ENCODE results near the gene OLIG2.

Gene OLIG2

DNA sequence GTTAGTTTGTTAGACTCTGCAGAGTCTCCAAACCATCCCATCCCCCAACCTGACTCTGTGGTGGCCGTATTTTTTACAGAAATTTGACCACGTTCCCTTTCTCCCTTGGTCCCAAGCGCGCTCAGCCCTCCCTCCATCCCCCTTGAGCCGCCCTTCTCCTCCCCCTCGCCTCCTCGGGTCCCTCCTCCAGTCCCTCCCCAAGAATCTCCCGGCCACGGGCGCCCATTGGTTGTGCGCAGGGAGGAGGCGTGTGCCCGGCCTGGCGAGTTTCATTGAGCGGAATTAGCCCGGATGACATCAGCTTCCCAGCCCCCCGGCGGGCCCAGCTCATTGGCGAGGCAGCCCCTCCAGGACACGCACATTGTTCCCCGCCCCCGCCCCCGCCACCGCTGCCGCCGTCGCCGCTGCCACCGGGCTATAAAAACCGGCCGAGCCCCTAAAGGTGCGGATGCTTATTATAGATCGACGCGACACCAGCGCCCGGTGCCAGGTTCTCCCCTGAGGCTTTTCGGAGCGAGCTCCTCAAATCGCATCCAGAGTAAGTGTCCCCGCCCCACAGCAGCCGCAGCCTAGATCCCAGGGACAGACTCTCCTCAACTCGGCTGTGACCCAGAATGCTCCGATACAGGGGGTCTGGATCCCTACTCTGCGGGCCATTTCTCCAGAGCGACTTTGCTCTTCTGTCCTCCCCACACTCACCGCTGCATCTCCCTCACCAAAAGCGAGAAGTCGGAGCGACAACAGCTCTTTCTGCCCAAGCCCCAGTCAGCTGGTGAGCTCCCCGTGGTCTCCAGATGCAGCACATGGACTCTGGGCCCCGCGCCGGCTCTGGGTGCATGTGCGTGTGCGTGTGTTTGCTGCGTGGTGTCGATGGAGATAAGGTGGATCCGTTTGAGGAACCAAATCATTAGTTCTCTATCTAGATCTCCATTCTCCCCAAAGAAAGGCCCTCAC, at the start of gene OLIG2:
Gene OLIG2, plus strand, starts transcription at position 447 of the 954 bp plus-strand sequence. CDS start 928 bp downstream, outside the sequence.
- peak; percentile 75 for DNase-seq

DNA sequence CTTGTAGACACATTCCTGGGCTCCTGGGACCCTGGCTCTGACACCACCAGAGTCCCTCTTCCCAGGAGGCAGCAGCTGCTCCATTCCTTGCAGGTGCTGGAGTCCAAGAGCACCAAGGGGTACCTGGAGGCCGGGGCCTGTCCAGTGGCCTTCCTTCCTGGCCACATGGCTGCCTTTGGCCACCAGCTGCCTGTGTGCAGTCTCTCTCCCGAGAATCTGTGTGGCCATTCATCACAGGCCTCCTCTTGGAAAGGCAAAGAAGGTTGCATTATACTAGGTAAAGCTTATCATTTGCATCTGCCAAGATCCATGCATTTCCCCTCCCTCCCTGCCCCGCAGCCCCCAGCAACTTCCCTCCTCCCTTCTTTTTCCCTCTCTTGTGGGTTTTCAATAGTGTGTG, 48.9 kb upstream of the OLIG2 start:
- DNase-seq, result no peak

DNA sequence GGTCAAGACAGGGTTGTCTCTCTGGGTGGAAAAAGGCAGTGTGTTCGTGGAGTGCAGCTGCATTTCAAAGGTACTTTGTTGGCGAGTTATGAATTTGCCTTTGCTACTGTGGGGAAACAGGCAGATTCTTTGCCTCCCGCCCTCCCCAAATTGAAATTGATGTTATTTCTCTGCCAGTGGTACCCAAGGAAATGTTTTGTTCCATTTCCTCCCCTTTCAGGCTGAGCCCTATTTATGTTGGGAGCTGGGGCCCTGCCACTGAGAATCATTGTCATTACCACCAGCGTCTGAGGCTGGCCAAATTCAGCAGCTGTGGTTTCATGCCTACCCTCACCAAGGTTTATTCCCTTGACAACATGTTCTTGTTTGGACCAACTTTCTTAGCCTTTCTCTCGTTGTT, 48.5 kb upstream of the OLIG2 start:
- DNase-seq, result no peak

DNA sequence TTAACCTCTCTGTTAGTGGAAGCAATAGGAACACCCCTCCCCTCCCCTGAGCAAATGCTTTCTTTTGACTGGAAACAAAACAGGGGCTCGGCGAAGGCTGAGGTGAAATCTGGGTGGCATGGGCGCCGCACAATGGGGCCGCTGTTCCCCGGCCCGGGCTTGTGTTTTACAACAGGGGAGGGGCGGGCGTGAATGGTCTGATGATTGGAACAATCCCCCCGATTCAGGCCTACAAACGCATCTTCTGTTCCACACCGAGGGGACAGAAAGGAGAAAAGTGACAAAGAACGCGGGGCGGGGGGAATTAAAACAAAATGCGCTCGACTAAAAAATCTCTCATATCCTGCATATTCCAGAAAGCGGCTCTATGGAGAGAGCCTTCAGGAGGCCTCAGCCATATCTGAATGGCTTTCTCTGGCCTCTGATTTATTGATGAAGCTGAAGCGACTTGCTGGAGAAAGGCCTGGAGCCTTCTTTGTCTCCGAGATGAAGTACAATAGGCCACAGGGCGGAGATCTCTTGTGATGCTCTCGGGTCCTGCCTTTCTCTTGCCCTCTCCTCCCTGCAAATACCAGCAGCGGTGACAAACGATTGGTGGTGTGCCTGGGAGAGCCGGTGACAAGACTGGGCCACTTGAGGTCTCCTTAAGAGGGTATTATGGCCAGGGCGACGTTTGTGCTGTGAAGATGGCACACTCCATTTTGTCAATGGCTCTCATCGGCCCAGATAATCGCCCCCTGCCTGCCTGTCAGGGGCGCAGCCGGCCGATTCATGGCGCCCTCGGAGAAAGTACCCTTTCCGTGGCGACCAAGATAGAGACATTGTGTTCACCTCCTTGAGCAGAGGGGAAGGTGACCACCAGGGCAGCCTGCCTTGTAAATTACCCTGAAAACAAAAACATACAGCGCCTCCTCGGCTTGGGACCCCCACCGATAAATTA, 47.1 kb upstream of the OLIG2 start:
- DNase-seq, result no peak

DNA sequence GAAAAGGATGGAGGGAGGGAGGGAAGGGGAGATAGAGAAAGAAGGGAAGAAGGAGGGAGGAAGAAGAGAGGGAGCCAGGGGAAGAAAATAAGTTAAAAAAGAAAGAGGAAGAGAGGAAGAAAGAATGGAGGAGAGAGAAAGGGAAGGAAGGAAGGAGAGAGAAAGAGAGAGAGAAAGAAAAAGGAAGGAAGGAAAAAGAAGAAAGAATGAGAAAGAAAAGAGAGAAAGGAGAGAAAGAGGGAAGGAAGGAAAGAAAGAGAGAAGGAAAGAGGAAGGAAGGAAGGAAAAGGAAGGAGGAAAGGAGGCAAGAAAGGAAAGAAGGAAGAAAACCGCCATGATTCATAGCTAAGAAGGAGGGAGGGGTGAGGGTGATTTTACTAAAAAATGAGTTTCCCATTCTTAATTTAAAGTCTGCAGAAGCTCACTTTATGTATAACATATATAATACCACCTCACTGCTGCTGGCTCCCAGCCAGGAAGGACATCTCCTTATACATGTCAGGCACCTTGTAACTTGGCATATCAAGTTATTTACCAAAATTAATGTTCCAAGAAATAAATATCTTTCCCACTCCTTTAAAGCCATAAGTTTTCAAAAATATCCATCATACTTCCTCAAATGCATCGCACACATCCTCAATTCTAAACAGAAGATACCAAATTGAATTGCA, 46.0 kb upstream of the OLIG2 start:
- DNase-seq, result no peak

DNA sequence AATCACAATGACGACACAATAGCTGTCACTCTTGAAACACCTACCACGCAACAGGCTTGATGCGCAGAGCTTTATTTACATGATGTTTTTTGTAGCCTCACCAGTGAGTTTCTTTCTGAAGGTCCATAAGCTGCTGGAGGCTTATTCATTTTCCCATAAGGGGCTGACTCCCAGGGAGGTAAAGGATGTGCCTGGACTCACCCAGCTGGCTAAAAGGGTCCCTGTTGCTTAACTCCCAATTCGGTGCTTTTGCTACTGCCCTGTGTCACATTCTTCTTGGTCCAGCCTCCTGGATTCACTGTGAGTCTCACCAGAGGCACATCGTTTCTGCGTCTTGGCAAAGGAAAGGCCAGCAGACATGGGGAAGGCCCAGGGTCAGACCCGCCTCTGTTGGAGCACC, 44.6 kb upstream of the OLIG2 start:
- DNase-seq, result no peak

DNA sequence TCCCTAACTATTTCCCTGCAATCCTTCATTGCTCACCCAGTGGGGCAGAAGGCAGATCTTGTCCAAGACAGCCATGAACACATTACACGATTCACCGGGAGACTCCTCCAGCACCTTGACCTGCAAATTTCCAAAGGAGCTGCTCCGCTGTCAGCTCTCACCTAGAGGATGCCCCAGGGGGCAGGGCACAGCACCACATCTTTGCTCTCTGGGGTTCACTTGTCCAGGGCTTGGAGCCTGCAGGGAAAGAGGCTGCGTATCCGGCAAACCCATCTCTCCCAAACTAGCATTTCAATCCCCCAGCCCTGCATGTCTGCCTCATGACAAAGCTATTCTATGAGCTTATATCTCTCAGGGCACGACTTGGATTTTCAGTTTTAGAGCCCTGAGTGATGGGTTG, 35.1 kb upstream of the OLIG2 start:
- no peak for DNase-seq

DNA sequence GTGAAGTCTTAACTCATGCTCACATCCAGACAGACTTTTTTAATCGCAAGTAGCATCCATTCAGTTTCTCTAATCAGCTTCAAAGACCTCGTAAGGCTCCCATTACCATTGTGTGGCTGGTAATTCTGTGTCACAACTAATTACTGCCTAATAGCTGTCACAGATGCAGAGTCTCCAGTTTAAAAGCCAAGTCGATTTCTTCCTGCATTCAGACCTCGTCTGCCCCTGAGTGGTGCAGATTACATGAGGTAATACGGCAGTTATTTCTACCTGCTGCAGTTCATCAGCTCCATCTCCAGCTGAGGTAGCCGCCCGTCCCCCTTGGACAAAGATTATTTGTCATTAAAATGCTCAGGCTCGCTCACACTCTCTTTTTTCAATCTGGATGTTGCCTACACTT, 34.4 kb upstream of the OLIG2 start:
- DNase-seq, result no peak

DNA sequence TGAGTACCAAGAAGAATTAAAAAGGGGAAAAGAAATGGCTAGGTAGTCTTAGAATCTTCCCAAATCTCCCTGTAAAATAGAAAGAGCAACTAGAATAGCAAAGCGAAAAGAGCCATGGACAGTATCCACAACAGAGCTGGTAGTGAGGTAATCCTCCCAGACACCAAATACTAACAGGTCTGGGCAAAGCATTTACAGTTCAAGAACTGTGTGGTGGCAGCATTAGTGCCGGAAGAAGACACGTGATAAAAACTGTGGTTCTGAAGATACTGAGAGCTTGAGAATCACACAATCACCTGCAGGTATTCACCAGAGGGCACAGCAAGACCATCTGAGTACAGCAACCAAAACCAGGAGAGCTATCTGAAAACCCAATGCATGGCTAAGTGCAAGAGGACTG, 31.8 kb upstream of the OLIG2 start:
- no peak for DNase-seq

DNA sequence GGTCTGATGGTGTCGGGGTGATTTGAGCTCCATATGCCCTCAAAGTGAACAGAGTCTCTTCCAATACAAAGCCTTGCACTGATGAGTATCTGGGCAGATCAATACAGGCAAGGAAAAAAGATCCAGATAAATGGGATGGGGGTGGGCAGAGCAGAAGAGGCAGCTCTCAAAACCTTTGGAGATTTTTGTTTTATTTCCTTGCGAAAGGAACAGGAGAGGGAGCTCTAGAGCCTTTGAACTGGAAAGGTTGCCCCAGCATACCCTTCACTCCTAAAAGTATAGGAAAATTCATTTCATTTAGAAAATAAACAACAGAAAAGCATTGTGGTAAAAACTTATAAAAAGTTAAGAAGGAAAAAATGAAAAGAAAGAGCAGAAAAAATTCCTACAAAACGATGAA, 31.4 kb upstream of the OLIG2 start:
- DNase-seq, result peak; percentile 20

DNA sequence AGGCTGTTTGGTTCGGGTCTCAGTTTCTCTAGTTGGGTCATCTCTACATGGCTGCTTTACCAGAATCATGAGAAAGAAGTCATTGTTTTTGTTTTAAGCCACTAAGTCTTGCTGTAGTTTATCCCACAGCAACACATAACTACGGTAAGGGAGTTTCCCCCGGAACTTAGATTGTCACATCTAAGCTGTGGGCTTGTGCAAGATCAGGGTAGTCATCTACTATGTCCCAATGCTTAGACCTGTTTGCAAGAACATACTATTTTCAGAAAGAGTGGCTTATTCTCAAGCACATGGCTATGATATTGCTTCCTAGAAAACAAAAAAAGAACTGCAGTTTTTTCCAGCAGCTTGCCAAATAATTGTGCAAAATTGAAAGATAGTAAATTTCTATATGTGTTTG, 18.0 kb upstream of the OLIG2 start:
- DNase-seq, result peak; percentile 98

DNA sequence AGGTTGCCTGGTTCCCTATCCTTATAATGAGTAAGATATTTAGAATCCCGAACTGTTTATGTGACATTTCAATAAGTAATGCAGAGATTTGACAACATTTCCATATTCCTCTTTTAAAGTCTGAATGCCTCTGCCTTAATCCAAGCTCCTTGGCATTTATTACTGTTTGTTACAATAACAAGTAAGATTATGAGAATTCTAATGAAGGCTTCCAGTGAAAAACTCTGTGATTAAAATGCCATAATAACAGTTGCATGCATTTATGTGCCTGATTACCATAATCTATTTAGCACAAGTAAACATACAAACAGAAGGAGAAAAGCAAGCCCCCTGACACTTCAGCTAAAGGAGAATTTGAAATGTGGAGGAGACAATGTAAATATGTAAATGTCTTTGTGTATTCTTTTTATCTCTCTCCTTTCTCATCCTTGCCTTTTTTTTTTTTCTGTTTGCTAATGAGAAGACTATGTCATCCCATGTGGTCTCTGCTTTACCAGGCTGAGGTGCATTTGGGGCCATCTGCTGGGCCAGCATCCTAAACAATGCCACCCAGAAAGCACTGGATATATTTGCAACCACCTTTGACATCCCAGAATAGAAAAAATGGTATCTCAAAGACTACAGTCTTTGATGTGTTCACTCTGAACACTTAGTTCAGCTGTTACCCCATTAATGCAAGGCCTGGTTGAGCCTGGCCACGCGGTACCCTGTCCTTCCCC, 17.2 kb upstream of the OLIG2 start:
- DNase-seq, result no peak

DNA sequence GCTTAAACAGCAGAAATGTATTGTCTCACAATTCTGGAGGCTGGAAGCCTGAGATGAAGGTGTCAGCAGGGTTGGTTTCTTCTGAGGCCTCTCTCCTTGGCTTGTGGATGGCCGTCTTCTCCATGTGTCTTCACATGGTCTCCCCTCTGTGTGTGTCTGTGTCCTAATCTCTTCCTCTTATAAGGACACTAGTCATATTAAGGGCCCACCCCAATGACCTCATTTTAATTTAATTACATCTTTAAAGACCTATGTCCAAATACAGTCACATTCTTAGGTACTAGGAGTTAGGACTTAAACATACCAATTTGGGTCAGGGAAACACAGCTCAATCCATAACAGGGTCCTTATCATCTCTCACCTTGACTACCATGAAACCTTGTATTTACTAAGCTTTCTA, 14.8 kb upstream of the OLIG2 start:
- no peak for DNase-seq

DNA sequence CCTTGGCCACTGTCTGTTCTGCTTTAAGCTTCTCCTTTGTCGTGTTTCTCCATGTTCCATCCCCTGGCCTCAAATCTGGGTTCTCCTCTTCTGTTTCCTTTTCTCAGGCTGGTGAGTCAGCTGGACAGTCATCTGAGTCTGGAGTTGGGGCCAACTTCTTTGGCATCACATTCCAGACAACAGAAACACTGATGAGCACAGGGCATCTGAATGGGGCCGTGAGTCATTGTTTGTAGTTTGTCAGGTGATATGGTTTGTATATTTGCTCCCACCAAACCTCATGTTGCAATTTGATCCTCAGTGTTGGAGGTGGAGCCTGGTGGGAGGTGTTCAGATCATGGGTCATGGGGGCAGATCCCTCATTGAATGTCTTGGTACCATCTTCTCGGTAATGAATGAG, 14.3 kb upstream of the OLIG2 start:
- DNase-seq, result no peak

DNA sequence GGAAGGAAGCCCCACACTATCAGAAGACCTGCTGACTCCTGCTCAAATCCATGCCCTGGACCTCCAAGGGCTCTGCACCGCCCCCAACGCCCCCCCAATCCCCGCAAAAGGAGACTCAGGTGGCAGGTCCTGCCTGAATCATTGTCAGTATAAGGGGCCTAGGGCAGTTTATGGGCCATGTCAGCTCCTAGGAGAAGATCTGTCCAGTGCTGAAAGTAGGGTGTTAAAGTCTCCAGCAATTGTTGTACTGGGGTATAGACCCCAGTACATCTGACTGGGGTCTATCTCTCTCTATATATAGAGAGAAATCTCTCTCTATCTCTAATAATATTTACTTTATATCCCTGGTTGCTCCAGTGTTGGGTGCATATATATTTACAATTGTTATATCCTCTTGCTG, 12.1 kb upstream of the OLIG2 start:
- no peak for DNase-seq

DNA sequence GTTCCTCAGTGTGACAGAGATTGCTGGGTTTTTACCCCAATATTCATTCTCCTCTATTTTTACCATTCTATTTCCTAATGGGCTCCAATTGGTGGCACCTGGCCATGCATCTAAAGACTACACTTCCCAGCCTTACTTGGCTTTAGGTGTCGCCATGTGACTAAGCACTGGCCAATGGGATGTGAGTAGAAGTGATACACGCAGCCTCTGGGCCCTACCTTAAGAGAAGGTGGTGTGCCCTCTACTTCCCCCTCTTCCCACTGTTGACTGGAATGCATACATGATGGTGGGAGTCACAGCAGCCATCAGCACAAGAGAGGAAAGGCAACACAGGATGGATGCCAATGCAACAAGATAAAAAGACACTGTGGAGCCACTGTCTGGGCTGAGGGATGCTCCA, 11.4 kb upstream of the OLIG2 start:
- no peak for DNase-seq

DNA sequence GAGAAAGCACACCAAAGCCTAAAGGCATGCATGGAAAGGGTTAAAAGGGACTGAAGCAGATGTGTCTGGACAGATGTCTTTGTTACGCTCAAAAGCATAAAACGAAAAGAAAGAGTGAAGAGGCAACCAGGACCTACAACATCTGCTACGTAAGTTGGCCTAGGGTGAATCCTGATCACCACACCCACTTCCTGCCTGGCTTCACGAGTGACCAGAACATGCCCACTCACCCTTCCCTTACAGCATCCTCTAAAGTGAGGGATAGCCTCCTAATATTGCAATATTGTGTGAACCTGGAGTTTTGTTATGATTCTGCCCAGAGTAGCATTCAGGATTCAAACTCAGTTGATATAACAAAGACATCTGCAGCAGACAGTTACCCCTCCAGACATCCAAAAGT, 10.6 kb upstream of the OLIG2 start:
- no peak for DNase-seq

DNA sequence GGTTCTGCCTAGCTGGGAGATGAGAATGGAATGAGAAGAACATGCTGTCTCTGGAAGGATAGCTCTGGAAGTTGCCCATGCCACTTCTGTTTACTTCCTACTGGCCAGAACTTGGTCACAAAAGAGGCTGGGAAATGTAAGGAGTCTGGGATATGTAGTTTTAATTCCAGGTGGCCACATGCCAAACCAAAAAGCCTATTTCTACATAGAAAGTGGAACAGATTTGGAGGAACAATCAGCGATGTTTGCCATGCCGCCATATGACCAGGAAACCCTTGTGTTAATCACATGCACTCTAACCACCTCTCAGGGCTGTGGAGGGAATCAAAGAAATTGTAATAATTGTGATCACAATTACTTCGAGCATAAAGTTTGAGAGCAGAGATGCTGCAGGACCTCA, 10.0 kb upstream of the OLIG2 start:
- DNase-seq, result no peak

DNA sequence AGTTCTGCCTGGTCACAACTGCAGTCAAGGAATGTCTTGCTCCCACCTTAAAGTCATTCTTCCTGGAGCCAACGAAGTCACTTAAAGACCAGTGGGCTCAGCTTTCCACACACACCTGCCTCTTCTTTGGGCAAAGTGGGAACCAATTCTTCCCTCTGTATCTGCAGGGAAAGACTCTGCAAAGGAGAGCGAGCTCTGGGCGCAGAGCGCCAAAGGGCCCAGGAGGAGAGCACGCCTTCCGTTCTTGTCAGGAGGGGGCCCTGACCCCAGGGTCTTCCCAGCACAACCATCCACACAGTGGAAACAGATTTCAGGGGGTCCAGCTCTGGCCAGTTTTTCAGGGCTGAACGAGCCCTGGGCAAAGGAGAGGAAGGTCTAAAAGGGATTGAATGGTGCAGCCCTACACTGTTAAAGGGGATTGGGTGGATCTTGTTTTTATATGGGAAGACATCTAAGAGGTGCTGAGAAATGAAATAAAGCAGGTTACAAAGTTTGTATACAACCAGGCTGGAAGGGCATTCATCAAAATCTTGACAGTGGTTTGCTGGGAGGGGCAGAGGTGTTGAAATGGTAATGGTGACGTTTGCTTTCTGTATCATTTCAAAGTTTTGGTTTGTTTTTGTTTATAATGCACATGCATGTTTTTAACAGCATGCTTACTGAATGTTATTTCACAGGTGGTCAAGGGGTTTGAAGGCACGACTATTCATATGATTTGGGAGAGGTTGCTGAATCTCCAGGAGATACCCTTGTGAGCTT, 6.8 kb upstream of the OLIG2 start:
- no peak for DNase-seq

DNA sequence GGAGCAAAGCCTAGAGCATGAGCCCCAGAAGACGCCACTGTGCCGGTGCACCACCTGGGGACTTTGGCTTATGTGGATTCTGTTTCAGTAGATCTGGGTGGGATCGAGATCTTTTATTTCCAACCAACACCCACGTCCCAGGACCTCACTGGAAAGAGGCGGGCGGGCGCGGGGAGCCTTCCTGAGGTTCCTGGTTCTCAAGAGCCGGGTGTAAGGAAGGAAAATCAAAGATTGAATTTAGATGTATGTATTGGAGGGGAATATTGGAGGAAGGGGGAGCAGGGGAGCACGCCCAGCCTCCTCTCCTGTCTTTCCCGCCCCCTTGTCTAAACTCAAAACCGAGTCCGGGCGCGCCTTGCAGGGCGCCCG, 6.2 kb upstream of the OLIG2 start:
- no peak for DNase-seq

DNA sequence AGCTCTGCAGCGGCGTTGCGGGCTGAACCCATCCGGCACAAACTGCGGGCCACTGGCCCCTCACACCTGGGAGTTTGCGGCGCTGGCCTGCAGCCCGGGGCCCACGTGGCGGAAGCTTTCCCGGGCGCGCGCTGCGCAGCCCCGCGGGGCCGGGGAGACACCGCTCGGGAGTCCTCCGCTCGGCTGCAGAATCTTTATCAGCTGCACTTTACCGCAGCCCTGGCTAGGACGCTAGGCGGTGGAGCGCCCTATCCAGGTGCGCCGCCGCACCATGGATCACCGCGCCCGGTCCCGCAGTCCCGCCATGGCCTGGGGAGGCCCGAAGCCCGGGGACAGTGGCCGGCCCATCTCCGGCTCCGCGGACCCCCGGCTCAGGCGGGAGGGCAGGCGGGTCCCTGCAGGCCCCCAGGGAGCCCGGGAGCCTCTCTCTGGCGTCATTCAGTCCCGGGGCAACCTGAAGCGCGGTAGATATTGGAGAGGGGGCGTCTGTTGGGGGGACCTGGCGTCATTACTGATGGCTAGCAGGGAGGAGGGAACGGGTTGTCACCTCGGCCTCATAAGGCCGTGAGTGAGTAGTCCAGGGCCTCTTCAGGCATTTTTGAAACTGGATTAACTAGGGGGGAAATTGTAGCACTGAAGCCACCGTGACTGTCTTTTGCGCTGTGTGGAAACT, 5.7 kb upstream of the OLIG2 start:
- no peak for DNase-seq

Data from GF-D8 (cell line).